AG08395 (cell line): ENCODE data around the gene LRRC8E.

Experiments
- DNase-seq: peaks from one replicate; pipeline ENCODE4 v3.0.0; 2012; ENCODE audit warnings: mixed read lengths, low spot score

The LRRC8E gene

GRCh38 chr19:7868326-7868670, 20.0 kb upstream of the LRRC8E start:
- no peak for DNase-seq

- peak; percentile 80 for DNase-seq
Observed at GRCh38 chr19:7868671-7869452, 19.4 kb upstream of the LRRC8E start.

DNA sequence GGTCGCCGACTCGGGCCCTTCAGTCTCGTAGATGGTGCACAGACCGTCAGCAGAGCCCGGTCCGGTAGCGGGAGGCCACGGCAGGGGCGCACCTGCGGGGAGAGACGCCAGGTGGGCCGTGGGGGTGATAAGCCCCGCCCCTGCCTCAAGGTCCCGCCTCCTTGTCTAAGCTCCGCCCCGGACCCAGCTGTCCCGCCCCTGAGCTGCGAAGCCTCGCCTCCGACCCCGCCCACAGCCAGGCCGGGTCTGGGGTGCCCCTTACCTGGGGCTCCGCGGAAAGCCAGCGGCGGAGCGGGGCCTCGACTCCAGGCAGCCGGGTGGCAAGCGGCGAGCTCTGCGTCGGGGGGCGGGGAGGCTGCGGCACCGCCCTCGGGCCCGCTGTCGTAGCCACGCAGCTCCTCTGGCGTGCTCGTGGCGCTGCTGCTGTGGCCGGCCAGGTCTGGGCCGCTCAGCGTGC, 18.8 kb upstream of the LRRC8E start:
- peak; percentile 54 for DNase-seq

- no peak for DNase-seq
Observed at GRCh38 chr19:7869910-7870511, 18.3 kb upstream of the LRRC8E start.

GRCh38 chr19:7870571-7871436, 17.5 kb upstream of the LRRC8E start:
- no peak for DNase-seq

GRCh38 chr19:7871437-7872305, 16.6 kb upstream of the LRRC8E start:
- DNase-seq, result peak; percentile 95

- no peak for DNase-seq
Observed at GRCh38 chr19:7872306-7873204, 15.8 kb upstream of the LRRC8E start.

GRCh38 chr19:7873304-7874075, 14.8 kb upstream of the LRRC8E start:
- no peak for DNase-seq

DNA sequence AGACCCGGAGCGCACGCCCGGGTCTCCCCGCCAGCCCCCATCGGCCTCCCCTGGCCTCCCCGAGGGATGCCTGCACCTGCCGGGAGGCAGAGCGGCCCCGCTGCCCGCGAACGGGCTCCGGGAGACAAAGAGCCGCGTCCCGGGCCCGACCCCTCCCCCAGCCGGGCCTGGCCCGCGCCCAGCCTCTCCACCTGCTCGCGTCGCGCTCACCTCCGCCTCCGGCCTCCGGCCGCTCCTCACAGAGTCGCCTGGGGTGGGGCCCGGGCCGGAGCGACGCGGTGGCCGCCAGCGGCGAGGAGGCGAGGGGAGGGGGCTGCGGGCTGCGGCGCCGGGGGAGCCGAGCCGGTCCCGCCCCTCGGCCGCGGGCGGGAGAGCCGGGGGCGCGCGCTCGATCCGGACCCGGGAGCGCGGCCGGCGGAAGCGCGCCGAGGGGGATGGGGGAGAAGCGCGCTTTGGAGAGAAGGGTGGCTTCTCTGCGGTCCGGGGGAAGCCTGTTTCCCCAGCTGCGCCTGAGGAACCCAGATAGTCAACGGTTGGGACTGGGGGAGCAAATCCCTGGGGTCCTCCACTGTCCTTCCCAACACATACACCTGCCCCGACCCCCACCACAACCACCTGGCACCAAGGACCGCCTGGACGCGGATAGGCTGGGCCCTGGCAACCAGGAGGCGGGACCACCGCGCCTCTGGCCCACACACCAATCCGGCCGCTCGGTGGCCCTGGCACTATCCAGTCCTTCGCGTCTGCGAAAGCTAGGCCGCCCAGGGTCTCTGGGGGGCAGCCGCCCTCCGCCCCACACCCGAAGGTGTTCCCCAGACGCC, 14.0 kb upstream of the LRRC8E start, which contains the start of gene PRR36:
Gene PRR36, minus strand, starts transcription at position 315 of the 821 bp plus-strand sequence. CDS start 701 bp downstream, outside the sequence.
- peak; percentile 38 for DNase-seq

GRCh38 chr19:7874897-7875273, 13.4 kb upstream of the LRRC8E start:
- DNase-seq, result no peak

DNA sequence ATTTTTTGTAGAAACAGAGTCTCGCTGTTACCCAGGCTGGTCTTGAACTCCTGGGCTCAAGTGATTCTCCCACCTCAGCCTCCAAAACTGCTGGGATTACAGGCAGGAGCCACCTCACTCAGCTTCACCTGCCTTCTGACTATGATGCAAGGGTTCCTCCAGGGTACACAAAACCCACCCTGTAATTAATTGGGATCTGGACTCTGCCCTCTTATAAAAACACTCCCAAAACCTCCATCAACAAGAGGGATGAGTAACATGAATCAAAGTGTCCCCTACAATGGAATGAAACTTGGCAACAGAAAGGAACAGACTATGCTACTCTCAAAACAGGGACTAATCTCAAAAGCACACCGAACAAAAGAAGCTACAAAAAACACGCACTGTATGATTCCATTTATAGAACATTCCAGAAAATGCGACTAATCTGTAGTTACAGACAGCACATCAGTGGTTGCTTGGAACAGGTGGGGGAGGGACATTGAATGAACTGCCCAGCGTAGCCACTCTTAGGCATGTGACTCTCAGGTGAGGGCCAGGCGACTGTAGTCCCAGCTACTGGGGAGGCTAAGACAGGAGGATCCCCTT, 11.0 kb upstream of the LRRC8E start:
- DNase-seq, result no peak

GRCh38 chr19:7879111-7879807, 9.1 kb upstream of the LRRC8E start:
- no peak for DNase-seq

DNA sequence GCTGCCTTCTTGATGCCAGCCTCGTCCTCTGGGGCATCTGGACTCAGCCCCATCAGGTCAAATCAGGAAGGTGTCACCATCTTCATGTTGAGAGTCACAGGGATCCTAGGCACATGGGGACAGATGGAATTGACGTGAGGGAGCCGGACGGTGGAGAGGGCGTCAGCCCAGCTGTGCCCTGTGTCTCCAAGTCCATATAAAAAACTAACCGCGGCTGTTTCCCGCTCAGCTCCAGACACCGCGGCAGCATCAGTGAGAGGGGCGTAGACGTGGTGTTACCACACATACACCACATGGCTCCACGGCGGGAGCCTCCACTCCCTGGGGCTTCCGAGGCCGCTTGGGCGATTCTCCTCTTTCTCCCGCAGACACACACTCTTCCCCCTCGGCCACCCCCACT, 8.5 kb upstream of the LRRC8E start:
- no peak for DNase-seq

DNA sequence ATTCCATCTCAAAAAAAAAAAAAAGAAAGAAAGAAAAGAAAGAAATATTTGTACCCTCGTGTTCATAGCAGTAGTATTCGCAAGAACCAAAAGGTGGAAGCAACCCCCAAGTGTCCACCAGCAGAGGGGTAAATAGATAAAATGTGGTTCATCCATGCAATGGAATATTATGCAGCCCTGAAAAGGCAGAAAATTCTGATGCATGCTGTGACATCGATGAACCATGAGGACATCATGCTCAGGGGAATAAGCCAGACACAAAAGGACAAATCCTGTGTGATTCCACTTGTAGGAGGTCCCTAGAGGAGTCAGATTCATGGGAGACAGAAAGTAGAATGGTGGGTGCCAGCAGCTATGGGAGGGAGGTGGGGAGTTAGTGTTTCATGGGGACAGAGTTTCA, 6.4 kb upstream of the LRRC8E start:
- DNase-seq, result no peak

- DNase-seq, result no peak
Observed at GRCh38 chr19:7883105-7883504, 5.2 kb upstream of the LRRC8E start.

GRCh38 chr19:7883796-7884570, 4.3 kb upstream of the LRRC8E start:
- no peak for DNase-seq

- DNase-seq, result no peak
Observed at GRCh38 chr19:7885818-7886217, 2.5 kb upstream of the LRRC8E start.
